K562 (cell line): ENCODE results near the gene MKRN1. TPM values are rescaled to one million over a fixed set of nuclear protein-coding genes. Genes with fewer than 3 reads are reported as not detected.

Experiments used
- ATAC-seq: fragments of 200-7000 bp; cut with Tn5 transposase; 3 replicates; pipeline ENCODE4 v1.9.1; 2020; ENCODE audit warnings: moderate library complexity
- BruUV-seq: library from RNA; stranded (reverse); fragments of 400-500 nt; replicated peaks from 2 replicates; lab custom pipeline; 2021; lab: Mats Ljungman, UMichigan
- CTCF ChIA-PET: fragments of 300-600 bp; formaldehyde crosslinking; extraction: SDS; loops from one replicate; lab custom pipeline; 2021; ENCODE audit warnings: low intra/inter-chr PET ratio; lab: Yijun Ruan, JAX
- POLR2A ChIA-PET: fragments of 300-600, 350-650 bp; sonication (Branson Sonifier 250); formaldehyde crosslinking; extraction: SDS; loops from one replicate; lab custom pipeline; 2021; ENCODE audit warnings: antibody characterized with exemption, inconsistent platforms; lab: Yijun Ruan, JAX
- DNase-seq, 4 experiments: peaks; one replicate each; pipeline versions ENCODE4 v3.0.0 to v3.0.0-alpha.2; 2011 to 2018; ENCODE audit warnings: low spot score in 3 of 4, mixed read lengths in 3 of 4; ENCODE audit errors: extremely low read depth in 1 of 4
- FAIRE-seq: peaks from 2 replicates; lab custom pipeline; 2011; peaks lifted over from hg19 to GRCh38; lab: Jason Lieb, UNC
- H2AFZ ChIP-seq: 2 replicates; pipeline ENCODE4 v1.6.0; 2011; ENCODE audit warnings: low read depth, low read length, control low read depth, inconsistent platforms
- H3K27ac ChIP-seq: fragments of 200-600 bp; 3 replicates; pipeline ENCODE4 v1.8.0; 2011; ENCODE audit warnings: low read depth, mild to moderate bottlenecking, control low read depth, inconsistent platforms, low read length, moderate library complexity, mixed read lengths; ENCODE audit errors: extremely low read depth
- H3K27me3 ChIP-seq, 2 experiments: fragments of 300-600 bp in 1 of 2; 2 replicates in 1 of 2; 3 replicates in 1 of 2; pipeline versions ENCODE4 v1.6.0 to v1.8.0; 2011; ENCODE audit warnings: inconsistent platforms in 2 of 2, low read length in 2 of 2, mild to moderate bottlenecking in 1 of 2, mixed read lengths in 1 of 2, moderate library complexity in 1 of 2; ENCODE audit not compliant: control insufficient read depth in 2 of 2, insufficient read depth in 2 of 2
- H3K36me3 ChIP-seq: fragments of 300-600 bp; 3 replicates; pipeline ENCODE4 v1.8.0; 2011; ENCODE audit warnings: mild to moderate bottlenecking, low read length, inconsistent platforms; ENCODE audit not compliant: control insufficient read depth, insufficient read depth
- H3K4me1 ChIP-seq, 2 experiments: fragments of 200-600 bp in 1 of 2; replicated peaks in 1 of 2; 2 replicates in 1 of 2; 3 replicates in 1 of 2; pipeline versions ENCODE4 v1.5.1 to v1.8.0; 2011; ENCODE audit warnings: inconsistent platforms in 2 of 2, low read length in 2 of 2, mild to moderate bottlenecking in 1 of 2, mixed read lengths in 1 of 2, moderate library complexity in 1 of 2; ENCODE audit not compliant: control insufficient read depth in 2 of 2, insufficient read depth in 2 of 2
- H3K4me2 ChIP-seq: 2 replicates; pipeline ENCODE4 v1.6.1; 2011; ENCODE audit warnings: low read length, control low read depth, inconsistent platforms, mixed read lengths; ENCODE audit not compliant: insufficient read depth
- H3K4me3 ChIP-seq: fragments of 200-600 bp; sonication (generic), shearing (Covaris generic); 2 replicates; pipeline ENCODE4 v1.5.1; 2016; ENCODE audit warnings: control low read depth, inconsistent platforms
- H3K79me2 ChIP-seq: fragments of 200-600 bp; 3 replicates; pipeline ENCODE4 v1.8.0; 2011; ENCODE audit warnings: low read length, inconsistent platforms; ENCODE audit not compliant: control insufficient read depth, insufficient read depth
- H3K9ac ChIP-seq, 2 experiments: 2 replicates each; pipeline versions ENCODE4 v1.6.0 to v1.6.1; 2011; ENCODE audit warnings: low read depth in 2 of 2, low read length in 2 of 2, control low read depth in 1 of 2, inconsistent platforms in 1 of 2, mild to moderate bottlenecking in 1 of 2, mixed read lengths in 1 of 2; ENCODE audit not compliant: insufficient read depth in 1 of 2
- H3K9me1 ChIP-seq: one replicate; pipeline ENCODE4 v1.6.0; 2011; ENCODE audit warnings: inconsistent platforms, mild to moderate bottlenecking, low read length, moderate library complexity; ENCODE audit not compliant: control insufficient read depth, insufficient read depth
- H3K9me3 ChIP-seq: replicated peaks from 2 replicates; pipeline ENCODE4 v1.5.1; 2011; ENCODE audit warnings: low read depth, low read length, inconsistent platforms; ENCODE audit not compliant: control insufficient read depth, insufficient read depth
- H4K20me1 ChIP-seq: replicated peaks from 2 replicates; pipeline ENCODE4 v1.6.1; 2011; ENCODE audit warnings: low read length, inconsistent platforms, mixed read lengths; ENCODE audit not compliant: control insufficient read depth, insufficient read depth
- CSDE1 ChIP-seq, 2 experiments: fragments of 450-650 bp; IDR thresholded peaks; 2 replicates each; pipeline ENCODE4 v1.6.1; 2016; ENCODE audit warnings: mild to moderate bottlenecking in 1 of 2
- FOXJ3 ChIP-seq: sonication (generic); formaldehyde crosslinking; IDR thresholded peaks from 2 replicates; pipeline ENCODE4 v1.4.0; 2020; ENCODE audit warnings: mild to moderate bottlenecking, missing genetic modification reagents
- SPI1 ChIP-seq: IDR thresholded peaks from 2 replicates; pipeline ENCODE4 v1.6.1; 2011; ENCODE audit warnings: low read depth, low read length, control low read depth, borderline replicate concordance
- ZNF174 ChIP-seq: fragments of 250-450 bp; sonication (Bioruptor Pico); IDR thresholded peaks from 2 replicates; pipeline ENCODE4 v1.4.0; 2020; ENCODE audit warnings: mild to moderate bottlenecking
- ZNF197 ChIP-seq: fragments of 200-800 bp; sonication (Bioruptor generic); IDR thresholded peaks from 2 replicates; pipeline ENCODE4 v1.6.1; 2016; ENCODE audit warnings: low read depth, missing genetic modification characterization, missing compliant biosample characterization
- WGBS: fragments of 100-300 bp; shearing (Covaris generic); methylation state at CpG from one replicate; pipeline ENCODE4 v1.1.6; 2016; ENCODE audit warnings: low coverage, mixed read lengths; ENCODE audit not compliant: insufficient coverage; ENCODE audit errors: missing lambda C conversion rate; 5-methylcytosine and 5-hydroxymethylcytosine counted together
- in situ Hi-C: fragments of 300-500 bp; cut with MboI; formaldehyde crosslinking; loops from 4 replicates; pipeline ENCODE4 v1.15.0; 2018; ENCODE audit warnings: inconsistent platforms, mixed read lengths
- intact Hi-C: fragments of 100-400 bp; cut with micrococcal nuclease; formaldehyde crosslinking; loops from 2 replicates; pipeline ENCODE4 v1.14.2; 2022
- polyA plus RNA-seq, 8 experiments: library from polyadenylated mRNA; depleted of rRNA in 4 of 8; stranded (reverse) in 5 of 8; unstranded in 3 of 8; fragments of >200 nt; fragmentation: Nextera tagmentation in 2 of 8; fragmentation: Illumina TruSeq in 1 of 8; extraction: Ambion mirVana in 2 of 8; extraction: Trizol in 1 of 8; gene quantifications; 2 replicates each; pipeline versions ENCODE4 v1.2.1 to v1.2.3, GENCODE V29; 2011 to 2014; ENCODE audit warnings: inconsistent platforms in 1 of 8, missing spikeins in 1 of 8
- total RNA-seq, 7 experiments: library from RNA; depleted of rRNA in 6 of 7; stranded (reverse); fragments of >200 nt in 6 of 7; fragmentation: Illumina TruSeq in 2 of 7; extraction: Trizol in 2 of 7; gene quantifications; 2 replicates each; pipeline versions ENCODE4 v1.2.1 to v1.2.3, GENCODE V29; 2011 to 2021; ENCODE audit warnings: low replicate concordance in 1 of 7
- TF ChIP-seq, protein P1 (sequence below): fragments of 450-650 bp; IDR thresholded peaks from 2 replicates; pipeline ENCODE4 v1.6.1; 2016; ENCODE audit warnings: low read depth

The MKRN1 gene
- total and polyA plus RNA-seq, 9 of the 15 experiments (the other 6 are each of a cell fraction or from before 2014, with no cell fraction given), result 30.5 to 90.3 (median 76.0) TPM

GRCh38 chr7:140526214-140526613 lies 46.9 kb upstream of the MKRN1 start:
- Histone ChIP-seq H3K4me1 (peaks cover 0 to 21% of the 10 kb centered on the region in 2 experiments; a peak in 3 of 5 replicates), H3K9me3 (no peaks in the 10 kb centered on the region), H3K36me3 (no peaks in the 10 kb centered on the region), H4K20me1 (peaks cover 10% of the 10 kb centered on the region; the same call in 1 of the 2 replicates), H3K9ac (peak overlapping the region in 1 of 2 experiments; percentile 57; a peak in 2 of 4 replicates), H3K79me2 (no peaks in the 10 kb centered on the region), H3K4me3 (no peak overlapping the region), H2AFZ (no peak overlapping the region), H3K27ac (no peak overlapping the region), H3K27me3 (peaks cover 31 to 42% of the 10 kb centered on the region in 2 experiments), H3K4me2 (no peak overlapping the region), H3K9me1 (no peaks in the 10 kb centered on the region)
- DNase-seq, result peak in 1 of 4 experiments; percentile 20
- in situ Hi-C loops, result no loop called here
- POLR2A ChIA-PET, result interaction anchor here (0.6 to 1.9 kb wide), 4 partner anchors 11 to 116 kb away, joined by 3 to 7 read pairs (median 3); no protein-coding TSS in a partner anchor
- WGBS, result 7% methylated on average over 9 of the region's 9 CpGs
- BruUV-seq, result no TSS peak
- CTCF ChIA-PET, result no interaction called here
- ATAC-seq, result peak; percentile 10
- intact Hi-C loops, result no loop called here
- no peak for TF ChIP-seq CSDE1 (IDR thresholded peaks at IDR 0.05)
- no peak for TF ChIP-seq ZNF197
- TF ChIP-seq, protein P1, sequence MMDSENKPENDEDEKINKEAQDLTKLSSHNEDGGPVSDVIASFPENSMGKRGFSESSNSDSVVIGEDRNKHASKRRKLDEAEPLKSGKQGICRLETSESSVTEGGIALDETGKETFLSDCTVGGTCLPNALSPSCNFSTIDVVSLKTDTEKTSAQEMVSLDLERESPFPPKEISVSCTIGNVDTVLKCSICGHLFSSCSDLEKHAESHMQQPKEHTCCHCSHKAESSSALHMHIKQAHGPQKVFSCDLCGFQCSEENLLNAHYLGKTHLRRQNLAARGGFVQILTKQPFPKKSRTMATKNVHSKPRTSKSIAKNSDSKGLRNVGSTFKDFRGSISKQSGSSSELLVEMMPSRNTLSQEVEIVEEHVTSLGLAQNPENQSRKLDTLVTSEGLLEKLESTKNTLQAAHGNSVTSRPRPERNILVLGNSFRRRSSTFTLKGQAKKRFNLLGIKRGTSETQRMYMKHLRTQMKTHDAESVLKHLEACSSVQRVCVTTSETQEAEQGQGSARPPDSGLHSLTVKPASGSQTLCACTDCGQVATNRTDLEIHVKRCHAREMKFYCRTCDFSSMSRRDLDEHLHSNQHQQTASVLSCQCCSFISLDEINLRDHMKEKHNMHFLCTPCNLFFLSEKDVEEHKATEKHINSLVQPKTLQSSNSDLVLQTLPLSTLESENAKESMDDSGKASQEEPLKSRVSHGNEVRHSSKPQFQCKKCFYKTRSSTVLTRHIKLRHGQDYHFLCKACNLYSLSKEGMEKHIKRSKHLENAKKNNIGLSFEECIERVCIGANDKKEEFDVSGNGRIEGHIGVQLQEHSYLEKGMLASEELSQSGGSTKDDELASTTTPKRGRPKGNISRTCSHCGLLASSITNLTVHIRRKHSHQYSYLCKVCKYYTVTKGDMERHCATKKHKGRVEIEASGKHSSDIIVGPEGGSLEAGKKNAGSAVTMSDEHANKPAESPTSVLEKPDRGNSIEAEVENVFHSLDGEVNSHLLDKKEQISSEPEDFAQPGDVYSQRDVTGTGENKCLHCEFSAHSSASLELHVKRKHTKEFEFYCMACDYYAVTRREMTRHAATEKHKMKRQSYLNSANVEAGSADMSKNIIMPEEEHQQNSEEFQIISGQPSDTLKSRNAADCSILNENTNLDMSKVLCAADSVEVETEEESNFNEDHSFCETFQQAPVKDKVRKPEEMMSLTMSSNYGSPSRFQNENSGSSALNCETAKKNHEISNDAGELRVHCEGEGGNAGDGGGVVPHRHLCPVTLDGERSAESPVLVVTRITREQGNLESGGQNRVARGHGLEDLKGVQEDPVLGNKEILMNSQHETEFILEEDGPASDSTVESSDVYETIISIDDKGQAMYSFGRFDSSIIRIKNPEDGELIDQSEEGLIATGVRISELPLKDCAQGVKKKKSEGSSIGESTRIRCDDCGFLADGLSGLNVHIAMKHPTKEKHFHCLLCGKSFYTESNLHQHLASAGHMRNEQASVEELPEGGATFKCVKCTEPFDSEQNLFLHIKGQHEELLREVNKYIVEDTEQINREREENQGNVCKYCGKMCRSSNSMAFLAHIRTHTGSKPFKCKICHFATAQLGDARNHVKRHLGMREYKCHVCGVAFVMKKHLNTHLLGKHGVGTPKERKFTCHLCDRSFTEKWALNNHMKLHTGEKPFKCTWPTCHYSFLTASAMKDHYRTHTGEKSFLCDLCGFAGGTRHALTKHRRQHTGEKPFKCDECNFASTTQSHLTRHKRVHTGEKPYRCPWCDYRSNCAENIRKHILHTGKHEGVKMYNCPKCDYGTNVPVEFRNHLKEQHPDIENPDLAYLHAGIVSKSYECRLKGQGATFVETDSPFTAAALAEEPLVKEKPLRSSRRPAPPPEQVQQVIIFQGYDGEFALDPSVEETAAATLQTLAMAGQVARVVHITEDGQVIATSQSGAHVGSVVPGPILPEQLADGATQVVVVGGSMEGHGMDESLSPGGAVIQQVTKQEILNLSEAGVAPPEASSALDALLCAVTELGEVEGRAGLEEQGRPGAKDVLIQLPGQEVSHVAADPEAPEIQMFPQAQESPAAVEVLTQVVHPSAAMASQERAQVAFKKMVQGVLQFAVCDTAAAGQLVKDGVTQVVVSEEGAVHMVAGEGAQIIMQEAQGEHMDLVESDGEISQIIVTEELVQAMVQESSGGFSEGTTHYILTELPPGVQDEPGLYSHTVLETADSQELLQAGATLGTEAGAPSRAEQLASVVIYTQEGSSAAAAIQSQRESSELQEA, result no peak
- no peak for TF ChIP-seq FOXJ3
- peak; percentile 67; the same call in 1 of the 2 replicates for TF ChIP-seq SPI1
- no peak for TF ChIP-seq ZNF174
- no peak for FAIRE-seq
